Upper lobe of left lung (tissue), 6 donors: ENCODE data around the gene EIF2B5. TPM values are rescaled to one million over a fixed set of nuclear protein-coding genes. Genes with fewer than 3 reads are reported as not detected.
A peak's percentile ranks its signal among the peaks of the same experiment; 100 is the strongest.

ENCODE experiments used
- ATAC-seq, 2 donors: fragments of 200-7000 bp; cut with Tn5 transposase; one replicate each; pipeline ENCODE4 v1.9.1; 2022; ENCODE audit warnings: mild to moderate bottlenecking in 2 of 2, moderate library complexity in 2 of 2; ENCODE audit not compliant: low FRiP score in 2 of 2
- DNase-seq, 2 donors: peaks; one replicate each; pipeline ENCODE4 v3.0.0-alpha.2; 2019 to 2020
- H3K27ac ChIP-seq, 4 donors: fragments of 200-600 bp; sonication (generic); one replicate each; pipeline ENCODE4 v1.5.1; 2016 to 2019
- H3K27me3 ChIP-seq, 4 donors: fragments of 200-600 bp; sonication (generic); one replicate each; pipeline ENCODE4 v1.5.1; 2017 to 2019
- H3K36me3 ChIP-seq, 4 donors: fragments of 200-600 bp; sonication (generic); one replicate each; pipeline ENCODE4 v1.5.1; 2016 to 2019
- H3K4me1 ChIP-seq, 4 donors: fragments of 200-600 bp; sonication (generic); one replicate each; pipeline ENCODE4 v1.5.1; 2018 to 2019
- H3K4me3 ChIP-seq, 4 donors: fragments of 200-600 bp; sonication (generic); one replicate each; pipeline ENCODE4 v1.5.1; 2017 to 2019; ENCODE audit warnings: mild to moderate bottlenecking in 2 of 4, moderate library complexity in 1 of 4
- H3K9me3 ChIP-seq, 4 donors: fragments of 200-600 bp; sonication (generic); one replicate each; pipeline ENCODE4 v1.5.1; 2018 to 2019
- CTCF ChIP-seq, 6 experiments: fragments of 450-650 bp in 4 of 6; fragments of 200-600 bp in 2 of 6; sonication (generic) in 2 of 6; IDR thresholded peaks; one replicate each; pipeline ENCODE4 v1.5.1; 2016 to 2019; ENCODE audit warnings: antibody characterized with exemption in 6 of 6
- EP300 ChIP-seq, 4 donors: sonication (generic); formaldehyde crosslinking; IDR thresholded peaks; one replicate each; pipeline ENCODE4 v1.5.1; 2017; ENCODE audit warnings: antibody characterized with exemption in 4 of 4, control low read depth in 2 of 4
- POLR2A ChIP-seq, 4 donors: fragments of 450-650 bp; IDR thresholded peaks; one replicate each; pipeline ENCODE4 v1.5.1; 2016 to 2017; ENCODE audit warnings: antibody characterized with exemption in 4 of 4, mild to moderate bottlenecking in 2 of 4
- POLR2AphosphoS5 ChIP-seq, 2 donors: sonication (generic); formaldehyde crosslinking; IDR thresholded peaks; one replicate each; pipeline ENCODE4 v1.5.1; 2017; ENCODE audit warnings: antibody characterized with exemption in 2 of 2
- WGBS, 2 donors: methylation state at CpG; one replicate each; pipeline ENCODE4 v1.1.5; 2017 to 2018; 5-methylcytosine and 5-hydroxymethylcytosine counted together
- total RNA-seq, 6 donors: library from RNA; depleted of rRNA in 4 of 6; stranded (reverse); fragments of >200 nt in 4 of 6; gene quantifications; one replicate each; pipeline versions ENCODE4 v1.1.0 to v1.2.1, GENCODE V29; 2016 to 2021
- donor health status: DM: no; HTN: no; CAD: no; lungs with moderate emphysema.
- donor health status: DM: no; HTN: yes; CAD: no; lungs with severe emphysema.

Gene EIF2B5
- total RNA-seq, 6 donors from 2014 or later = 31.4 to 37.6 (median 34.2) TPM

DNA sequence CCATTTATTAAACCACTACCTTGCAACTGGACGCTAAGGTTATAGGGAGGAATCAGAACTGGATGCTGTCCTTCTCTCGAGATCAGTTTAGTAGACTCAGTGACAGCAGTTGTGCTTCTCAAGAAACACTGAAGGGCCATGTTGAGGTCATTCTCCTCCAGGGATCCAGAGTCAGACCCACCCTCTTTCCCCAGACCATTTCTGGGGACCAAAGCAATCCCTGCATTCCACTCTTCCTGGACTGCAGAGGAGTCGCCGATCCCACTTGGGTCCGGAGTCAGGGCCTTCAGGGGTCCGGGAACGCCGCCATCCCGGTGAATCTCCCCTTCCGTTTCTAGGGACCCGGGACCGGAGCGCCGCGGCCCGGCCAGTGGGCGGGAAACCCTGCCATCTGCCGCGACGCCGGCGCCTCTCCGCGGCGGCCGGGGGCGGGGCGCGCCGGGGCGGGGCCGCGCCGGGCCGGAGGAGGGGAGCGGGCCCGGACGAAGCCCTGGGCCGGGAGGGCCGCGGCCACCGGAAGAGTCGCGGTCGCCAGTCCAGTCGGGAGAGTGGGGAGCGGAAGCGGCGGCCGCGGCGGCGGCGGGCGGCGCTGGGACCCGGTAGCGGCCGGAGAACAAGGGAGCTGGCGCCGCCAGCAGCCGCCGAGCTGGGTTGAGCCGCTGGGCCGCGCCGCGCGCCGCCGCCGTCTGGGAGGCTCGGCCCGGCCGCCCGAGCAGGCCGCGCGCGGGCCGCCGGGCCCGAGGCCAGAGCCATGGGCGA, 19.9 kb downstream of the EIF2B5 start, which contains the start of gene DVL3:
DVL3 (plus strand) TSS at position 493 of the 759 bp plus-strand sequence; CDS start at position 752, 259 bp downstream.
- Histone ChIP-seq H3K4me3 (peak within 1 kb of the TSS; percentile 88 to 98 (median 92)), H3K36me3 (no peaks in the 10 kb centered on the region), H3K27me3 (no peaks in the 10 kb centered on the region), H3K9me3 (no peaks in the 10 kb centered on the region), H3K4me1 (peaks cover 31 to 54% (median 38%) of the 10 kb centered on the region in 4 donors), H3K27ac (peak within 1 kb of the TSS; percentile 82 to 93 (median 92))
- peak in 1 of 4 donors; percentile 67 for TF ChIP-seq POLR2A (IDR thresholded peaks at IDR 0.05)
- peak in 1 of 2 donors; percentile 55 for TF ChIP-seq POLR2AphosphoS5 (IDR thresholded peaks at IDR 0.05)
- TF ChIP-seq EP300 (IDR thresholded peaks at IDR 0.05) = no peak
- TF ChIP-seq CTCF (IDR thresholded peaks at IDR 0.05) = peak in 1 of 6 experiments; percentile 8
- WGBS, 2 donors = 2 to 10% methylated on average over 5 to 27 of the region's 84 CpGs
- ATAC-seq (peak; percentile 80 to 94), DNase-seq (peak; percentile 78 to 96)

GRCh38 chr3:184155644-184156521, 20.7 kb downstream of the EIF2B5 start:
- WGBS, 2 donors = 0 to 1% methylated on average over 17 to 28 of the region's 47 CpGs
- peak in 1 of 2 donors; percentile 43 for DNase-seq

GRCh38 chr3:184156522-184156955, 21.4 kb downstream of the EIF2B5 start:
- Histone ChIP-seq H3K9me3 (no peaks in the 10 kb centered on the region), H3K27ac (peak overlapping the region; percentile 82 to 93 (median 92)), H3K27me3 (no peaks in the 10 kb centered on the region), H3K4me3 (peak overlapping the region; percentile 88 to 98 (median 92)), H3K4me1 (peaks cover 43 to 65% (median 53%) of the 10 kb centered on the region in 4 donors), H3K36me3 (no peaks in the 10 kb centered on the region)
- TF ChIP-seq POLR2A (IDR thresholded peaks at IDR 0.05) (no peak), EP300 (IDR thresholded peaks at IDR 0.05) (no peak), CTCF (IDR thresholded peaks at IDR 0.05) (no peak), POLR2AphosphoS5 (IDR thresholded peaks at IDR 0.05) (peak in 1 of 2 donors; percentile 47)
- DNase-seq (peak in 1 of 2 donors; percentile 53), ATAC-seq (peak; percentile 52 to 72)
- WGBS, 2 donors = 11 to 20% methylated on average over 1 to 5 of the region's 6 CpGs

More at GRCh38 chr3:184155644-184156521, 20.7 kb downstream of the EIF2B5 start:
- H3K27ac ChIP-seq = peak overlapping the region; percentile 82 to 93 (median 92)
- no peaks in the 10 kb centered on the region for H3K9me3 ChIP-seq
- peaks cover 39 to 62% (median 46%) of the 10 kb centered on the region in 4 donors for H3K4me1 ChIP-seq
- H3K4me3 ChIP-seq = peak overlapping the region; percentile 88 to 98 (median 92)
- H3K27me3 ChIP-seq = no peaks in the 10 kb centered on the region
- H3K36me3 ChIP-seq = no peaks in the 10 kb centered on the region
- TF ChIP-seq POLR2AphosphoS5 (IDR thresholded peaks at IDR 0.05) (no peak), EP300 (IDR thresholded peaks at IDR 0.05) (no peak), POLR2A (IDR thresholded peaks at IDR 0.05) (no peak), CTCF (IDR thresholded peaks at IDR 0.05) (no peak)
- peak; percentile 29 to 38 for ATAC-seq

GRCh38 chr3:184157206-184157605, 22.0 kb downstream of the EIF2B5 start:
- Histone ChIP-seq H3K27ac (peak overlapping the region; percentile 82 to 93 (median 92)), H3K4me1 (peaks cover 43 to 65% (median 55%) of the 10 kb centered on the region in 4 donors), H3K4me3 (peak overlapping the region; percentile 14 to 98 (median 92)), H3K9me3 (no peaks in the 10 kb centered on the region), H3K27me3 (no peaks in the 10 kb centered on the region), H3K36me3 (peaks cover 0 to 4% (median 0%) of the 10 kb centered on the region in 4 donors)
- ATAC-seq (no peak), DNase-seq (no peak)
- TF ChIP-seq CTCF (IDR thresholded peaks at IDR 0.05) (no peak), EP300 (IDR thresholded peaks at IDR 0.05) (no peak), POLR2A (IDR thresholded peaks at IDR 0.05) (no peak), POLR2AphosphoS5 (IDR thresholded peaks at IDR 0.05) (no peak)
